K562 (cell line): ENCODE data around the gene SLC25A10. TPM values are rescaled to one million over a fixed set of nuclear protein-coding genes. Genes with fewer than 3 reads are reported as not detected.

Experiments
- AFF4 ChIP-seq: sonication (generic); formaldehyde crosslinking; IDR thresholded peaks from 2 replicates; pipeline ENCODE4 v1.8.0; 2023; ENCODE audit warnings: mild to moderate bottlenecking, missing genetic modification reagents
- CAMTA2 ChIP-seq: fragments of 250-450 bp; sonication (Bioruptor Pico); conservative IDR thresholded peaks from 2 replicates; pipeline ENCODE4 v1.5.1; 2022
- DMBX1 ChIP-seq: fragments of 250-450 bp; sonication (Bioruptor Pico); IDR thresholded peaks from 2 replicates; pipeline ENCODE4 v1.8.0; 2022; ENCODE audit warnings: inconsistent platforms, mild to moderate bottlenecking, moderate library complexity, borderline replicate concordance
- KDM5B ChIP-seq: fragments of 200-600 bp; sonication (generic); IDR thresholded peaks from 2 replicates; pipeline ENCODE4 v1.6.1; 2012; ENCODE audit warnings: low read depth, mild to moderate bottlenecking, moderate library complexity, low read length, control low read depth, inconsistent platforms; ENCODE audit not compliant: insufficient replicate concordance
- POLR2A ChIP-seq: fragments of 450-650 bp; conservative IDR thresholded peaks from 2 replicates; pipeline ENCODE4 v1.6.1; 2016
- POLR2G ChIP-seq: fragments of 200-400 bp; formaldehyde crosslinking; IDR thresholded peaks from 2 replicates; pipeline ENCODE4 v1.6.1; 2017; ENCODE audit warnings: low read depth, mild to moderate bottlenecking, antibody characterized with exemption, low read length, moderate library complexity
- PRDM10 ChIP-seq: fragments of 450-650 bp; IDR thresholded peaks from 2 replicates; pipeline ENCODE4 v1.6.1; 2018; ENCODE audit not compliant: partially characterized antibody
- RBM22 ChIP-seq: fragments of 200-400 bp; formaldehyde crosslinking; IDR thresholded peaks from 2 replicates; pipeline ENCODE4 v1.6.1; 2018; ENCODE audit warnings: low read length, low read depth; ENCODE audit not compliant: poor library complexity, severe bottlenecking
- SP1 ChIP-seq: sonication (generic); formaldehyde crosslinking; IDR thresholded peaks from 2 replicates; pipeline ENCODE4 v1.8.1; 2022; ENCODE audit warnings: mild to moderate bottlenecking, missing genetic modification reagents
- SP2 ChIP-seq: IDR thresholded peaks from 2 replicates; pipeline ENCODE4 v1.6.1; 2011; ENCODE audit warnings: mild to moderate bottlenecking, low read depth, low read length, moderate library complexity; ENCODE audit not compliant: poor library complexity, severe bottlenecking; ENCODE audit errors: extremely low read depth
- TARDBP ChIP-seq: fragments of 450-650 bp; IDR thresholded peaks from 2 replicates; pipeline ENCODE4 v1.6.1; 2016
- UBTF ChIP-seq, 2 experiments: IDR thresholded peaks; 2 replicates each; pipeline ENCODE4 v1.6.1; 2012; ENCODE audit warnings: improper control_type of control experiment in 2 of 2, low read depth in 2 of 2, low read length in 2 of 2, borderline replicate concordance in 1 of 2
- USF1 ChIP-seq: sonication (generic); formaldehyde crosslinking; IDR thresholded peaks from 2 replicates; pipeline ENCODE4 v1.9.0; 2022; ENCODE audit warnings: mild to moderate bottlenecking, missing genetic modification reagents
- polyA plus RNA-seq, 8 experiments: library from polyadenylated mRNA; depleted of rRNA in 4 of 8; stranded (reverse) in 5 of 8; unstranded in 3 of 8; fragments of >200 nt; fragmentation: Nextera tagmentation in 2 of 8; fragmentation: Illumina TruSeq in 1 of 8; extraction: Ambion mirVana in 2 of 8; extraction: Trizol in 1 of 8; gene quantifications; 2 replicates each; pipeline versions ENCODE4 v1.2.1 to v1.2.3, GENCODE V29; 2011 to 2014; ENCODE audit warnings: inconsistent platforms in 1 of 8, missing spikeins in 1 of 8
- total RNA-seq, 7 experiments: library from RNA; depleted of rRNA in 6 of 7; stranded (reverse); fragments of >200 nt in 6 of 7; fragmentation: Illumina TruSeq in 2 of 7; extraction: Trizol in 2 of 7; gene quantifications; 2 replicates each; pipeline versions ENCODE4 v1.2.1 to v1.2.3, GENCODE V29; 2011 to 2021; ENCODE audit warnings: low replicate concordance in 1 of 7
- TF ChIP-seq, protein P1 (sequence below), 2 experiments: fragments of 450-650 bp; IDR thresholded peaks; 2 replicates each; pipeline ENCODE4 v1.6.1; 2016

The SLC25A10 gene
- total and polyA plus RNA-seq, 9 of the 15 experiments (the other 6 are each of a cell fraction or from before 2014, with no cell fraction given): 0.10 to 85.6 (median 34.3) TPM

DNA sequence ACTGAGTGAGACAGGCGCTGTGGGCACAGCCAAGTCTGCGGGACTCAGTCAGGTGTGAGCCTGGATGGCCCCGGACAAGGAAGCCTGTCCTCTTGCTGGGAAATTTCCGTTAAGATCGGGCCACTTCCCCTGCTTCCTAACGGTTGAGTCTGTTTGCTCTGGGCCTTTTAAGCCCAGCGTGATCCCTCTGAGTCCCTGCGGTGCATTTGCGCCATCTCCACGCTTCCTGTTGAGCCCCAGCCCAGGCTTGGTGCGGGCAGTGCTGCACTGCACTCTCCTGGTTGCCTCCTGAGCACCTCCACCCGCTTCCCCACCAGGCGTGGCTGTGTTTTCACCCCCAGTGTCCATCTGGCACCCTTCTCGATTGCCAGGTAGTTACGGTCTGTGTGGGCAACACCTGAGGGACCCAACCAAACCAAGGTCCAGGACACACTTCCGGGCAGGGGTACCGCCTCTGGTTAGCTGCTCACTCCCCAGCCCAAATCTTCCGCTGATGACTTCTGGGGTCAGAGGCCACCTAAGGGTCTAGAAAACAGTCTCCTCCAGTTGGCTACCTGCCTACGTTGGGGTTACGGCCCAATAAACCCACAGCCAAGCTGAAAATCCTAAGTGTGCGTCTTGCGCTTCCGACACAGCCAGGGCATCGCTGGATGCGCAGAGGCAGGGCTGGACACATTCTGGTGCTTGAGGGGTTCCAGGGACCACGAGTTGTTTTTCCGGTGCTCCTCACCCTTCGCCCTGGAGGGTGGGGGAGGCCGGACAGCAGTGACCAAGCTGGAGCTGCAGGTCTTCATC lies 1.4 kb upstream of the SLC25A10 start (continued):
- no peak for TF ChIP-seq AFF4
- no peak for TF ChIP-seq TARDBP
- peak; percentile 40 for TF ChIP-seq RBM22
- no peak for TF ChIP-seq SP2
- TF ChIP-seq, protein P1, sequence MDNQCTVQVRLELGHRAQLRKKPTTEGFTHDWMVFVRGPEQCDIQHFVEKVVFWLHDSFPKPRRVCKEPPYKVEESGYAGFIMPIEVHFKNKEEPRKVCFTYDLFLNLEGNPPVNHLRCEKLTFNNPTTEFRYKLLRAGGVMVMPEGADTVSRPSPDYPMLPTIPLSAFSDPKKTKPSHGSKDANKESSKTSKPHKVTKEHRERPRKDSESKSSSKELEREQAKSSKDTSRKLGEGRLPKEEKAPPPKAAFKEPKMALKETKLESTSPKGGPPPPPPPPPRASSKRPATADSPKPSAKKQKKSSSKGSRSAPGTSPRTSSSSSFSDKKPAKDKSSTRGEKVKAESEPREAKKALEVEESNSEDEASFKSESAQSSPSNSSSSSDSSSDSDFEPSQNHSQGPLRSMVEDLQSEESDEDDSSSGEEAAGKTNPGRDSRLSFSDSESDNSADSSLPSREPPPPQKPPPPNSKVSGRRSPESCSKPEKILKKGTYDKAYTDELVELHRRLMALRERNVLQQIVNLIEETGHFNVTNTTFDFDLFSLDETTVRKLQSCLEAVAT (IDR thresholded peaks at IDR 0.05): no peak
- TF ChIP-seq CAMTA2 (CRISPR knock-in tag): 0 out of 2 replicates have a peak, but pooled peaks have one; percentile 30
- TF ChIP-seq POLR2A: peak; percentile 18
- TF ChIP-seq POLR2G: peak; percentile 78
- TF ChIP-seq KDM5B: peak; percentile 10
- TF ChIP-seq UBTF (IDR thresholded peaks at IDR 0.05; ENCODE audit: borderline replicate concordance in 1 of 2, low read depth in 2 of 2, low read length in 2 of 2): no peak
- TF ChIP-seq USF1 (CRISPR knock-in tag): 0 out of 2 replicates have a peak, but pooled peaks have one; percentile 21
- TF ChIP-seq DMBX1 (CRISPR knock-in tag): no peak
- no peak for TF ChIP-seq SP1 (CRISPR knock-in tag)
- TF ChIP-seq PRDM10: no peak
